C4-2B (cell line): Measurements from ENCODE around the gene ELOVL6.

Experiments
- ZFX ChIP-seq: fragments of 450-650 bp; IDR thresholded peaks from 2 replicates; pipeline ENCODE4 v1.6.1; 2017
- TF ChIP-seq, protein P1 (sequence below): fragments of 450-650 bp; conservative IDR thresholded peaks from 2 replicates; pipeline ENCODE4 v1.5.1; 2017; ENCODE audit warnings: mild to moderate bottlenecking

DNA sequence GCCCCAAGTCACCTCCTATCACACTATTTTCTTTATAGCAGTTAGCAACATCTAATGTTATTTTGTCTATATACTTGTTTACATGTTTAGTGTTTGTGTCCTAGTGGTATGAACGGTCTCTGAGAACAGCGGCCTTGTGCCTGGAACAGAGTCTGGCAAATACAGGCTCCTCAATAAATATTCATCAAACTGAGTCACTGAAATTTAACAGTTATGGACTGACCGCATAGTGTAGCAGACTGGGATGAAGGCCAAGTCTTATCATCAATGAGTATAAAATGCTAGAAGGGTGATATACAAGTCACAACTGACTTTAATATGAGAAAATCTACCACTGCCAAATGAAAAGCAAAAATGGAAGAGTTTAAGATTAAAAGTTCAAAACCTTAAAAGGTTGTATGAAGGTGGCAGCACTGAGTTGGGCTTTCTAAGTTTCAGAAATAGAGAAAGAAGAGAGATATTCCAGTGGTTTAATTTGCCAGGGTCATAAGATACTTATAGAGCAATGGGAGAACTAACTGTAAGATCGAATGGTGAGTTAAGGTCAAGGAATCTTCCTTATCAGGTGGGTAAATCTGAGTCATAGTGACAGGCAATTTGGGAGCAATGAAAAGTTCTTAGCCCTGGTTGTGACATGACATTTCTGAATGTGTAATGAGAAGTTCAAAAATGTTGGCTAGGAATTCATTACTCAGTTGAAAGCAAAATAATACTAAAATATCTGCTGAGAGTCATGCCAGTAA is 34.9 kb downstream of the ELOVL6 start:
- TF ChIP-seq, protein P1, sequence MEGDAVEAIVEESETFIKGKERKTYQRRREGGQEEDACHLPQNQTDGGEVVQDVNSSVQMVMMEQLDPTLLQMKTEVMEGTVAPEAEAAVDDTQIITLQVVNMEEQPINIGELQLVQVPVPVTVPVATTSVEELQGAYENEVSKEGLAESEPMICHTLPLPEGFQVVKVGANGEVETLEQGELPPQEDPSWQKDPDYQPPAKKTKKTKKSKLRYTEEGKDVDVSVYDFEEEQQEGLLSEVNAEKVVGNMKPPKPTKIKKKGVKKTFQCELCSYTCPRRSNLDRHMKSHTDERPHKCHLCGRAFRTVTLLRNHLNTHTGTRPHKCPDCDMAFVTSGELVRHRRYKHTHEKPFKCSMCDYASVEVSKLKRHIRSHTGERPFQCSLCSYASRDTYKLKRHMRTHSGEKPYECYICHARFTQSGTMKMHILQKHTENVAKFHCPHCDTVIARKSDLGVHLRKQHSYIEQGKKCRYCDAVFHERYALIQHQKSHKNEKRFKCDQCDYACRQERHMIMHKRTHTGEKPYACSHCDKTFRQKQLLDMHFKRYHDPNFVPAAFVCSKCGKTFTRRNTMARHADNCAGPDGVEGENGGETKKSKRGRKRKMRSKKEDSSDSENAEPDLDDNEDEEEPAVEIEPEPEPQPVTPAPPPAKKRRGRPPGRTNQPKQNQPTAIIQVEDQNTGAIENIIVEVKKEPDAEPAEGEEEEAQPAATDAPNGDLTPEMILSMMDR, result no peak
- no peak for TF ChIP-seq ZFX
